Keratinocyte (primary cell): ENCODE data around the gene NUP98.

Experiments
- CTCF ChIP-seq, 3 experiments: IDR thresholded peaks in 1 of 3; conservative IDR thresholded peaks in 1 of 3; optimal IDR thresholded peaks in 1 of 3; 2 replicates in 2 of 3; 3 replicates in 1 of 3; pipeline versions ENCODE3 to v1.5.1; 2011; ENCODE audit warnings: low read length in 3 of 3, mild to moderate bottlenecking in 3 of 3, moderate library complexity in 2 of 3, control low read depth in 1 of 3, inconsistent platforms in 1 of 3; ENCODE audit not compliant: insufficient read depth in 2 of 3; ENCODE audit errors: extremely low read depth in 1 of 3
- EZH2 ChIP-seq: IDR thresholded peaks from one replicate; pipeline ENCODE4 v1.6.1; 2012; ENCODE audit warnings: inconsistent platforms, mild to moderate bottlenecking, low read length, moderate library complexity

GRCh38 chr11:3700910-3701309 is 96.4 kb downstream of the NUP98 start:
- TF ChIP-seq CTCF (optimal IDR thresholded peaks at IDR 0.05 in 1 of 3, IDR thresholded peaks at IDR 0.05 in 1 of 3, conservative IDR thresholded peaks at IDR 0.05 in 1 of 3; ENCODE audit: extremely low read depth in 1 of 3, insufficient read depth in 2 of 3, low read length in 3 of 3) (no peak), EZH2 (no peak)
